Osteocyte (in vitro differentiated cells): Measurements from ENCODE around the gene TBC1D1. TPM values are rescaled to one million over a fixed set of nuclear protein-coding genes. Genes with fewer than 3 reads are reported as not detected.
A peak's percentile ranks its signal among the peaks of the same experiment; 100 is the strongest.

ENCODE experiments used
- DNase-seq: peaks from one replicate; pipeline ENCODE4 v3.0.0; 2021; ENCODE audit warnings: mixed read lengths; ENCODE audit not compliant: unreplicated experiment; ENCODE audit errors: extremely low spot score
- H3K27ac Mint-ChIP-seq: one replicate; pipeline ENCODE4 v1.8.0; 2021; ENCODE audit warnings: mild to moderate bottlenecking, mixed read lengths; ENCODE audit not compliant: unreplicated experiment
- H3K27me3 Mint-ChIP-seq: one replicate; pipeline ENCODE4 v1.8.0; 2021; ENCODE audit warnings: mixed read lengths; ENCODE audit not compliant: unreplicated experiment
- H3K36me3 Mint-ChIP-seq: one replicate; pipeline ENCODE4 v1.8.0; 2021; ENCODE audit warnings: mixed read lengths; ENCODE audit not compliant: unreplicated experiment
- H3K4me1 Mint-ChIP-seq: one replicate; pipeline ENCODE4 v1.8.0; 2021; ENCODE audit warnings: mixed read lengths; ENCODE audit not compliant: unreplicated experiment
- H3K4me3 Mint-ChIP-seq: one replicate; pipeline ENCODE4 v1.8.0; 2021; ENCODE audit warnings: mild to moderate bottlenecking, moderate library complexity, mixed read lengths; ENCODE audit not compliant: unreplicated experiment
- H3K9me3 Mint-ChIP-seq: one replicate; pipeline ENCODE4 v1.8.0; 2021; ENCODE audit warnings: mixed read lengths; ENCODE audit not compliant: unreplicated experiment
- CTCF ChIP-seq: fragments of 200-600 bp; sonication (generic); IDR thresholded peaks from 2 replicates; pipeline ENCODE4 v1.5.0; 2021; ENCODE audit warnings: antibody characterized with exemption, mild to moderate bottlenecking, moderate library complexity
- total RNA-seq: library from RNA; stranded (reverse); gene quantifications from 2 replicates; pipeline ENCODE4 v1.2.1, GENCODE V29; 2021

The TBC1D1 gene
- total RNA-seq, 1 donor from 2014 or later: 46.2 TPM

DNA sequence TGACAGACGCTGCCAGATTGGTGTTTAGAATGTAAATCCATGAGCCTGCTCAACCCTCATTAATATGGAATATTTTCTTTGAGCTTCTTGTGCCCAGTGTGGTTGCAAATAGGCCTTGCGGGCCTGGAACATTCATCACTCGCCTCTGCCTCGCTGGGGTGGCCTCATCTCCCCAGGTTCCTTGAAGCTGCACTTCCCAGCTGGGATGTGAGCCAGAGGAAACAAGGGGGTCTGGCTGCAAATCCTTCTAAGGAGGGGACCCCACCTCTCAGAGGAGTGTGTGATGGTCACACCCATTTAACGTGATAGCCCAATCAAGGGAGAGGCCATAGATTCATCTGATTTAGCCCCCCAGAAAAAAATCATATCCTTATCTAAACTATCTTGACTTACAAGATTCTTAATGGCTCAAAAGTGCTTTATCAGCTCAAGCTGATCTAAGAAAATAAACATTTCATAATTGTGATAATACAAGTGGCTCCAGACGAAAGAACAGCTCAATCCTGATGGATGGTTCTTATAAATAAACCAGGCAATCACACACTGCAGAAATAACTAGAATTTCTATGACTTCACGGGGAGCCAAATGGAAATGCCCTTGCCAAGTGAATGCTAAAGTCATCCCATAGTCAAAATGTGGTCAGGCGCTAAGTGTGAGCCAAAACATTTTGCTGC is 259.2 kb downstream of the TBC1D1 start:
- H3K27me3 Mint-ChIP-seq: no peaks in the 10 kb centered on the region
- H3K4me3 Mint-ChIP-seq: no peak overlapping the region
- TF ChIP-seq CTCF: no peak
- no peak for DNase-seq
- H3K27ac Mint-ChIP-seq: no peak overlapping the region
- H3K9me3 Mint-ChIP-seq: no peaks in the 10 kb centered on the region
- H3K36me3 Mint-ChIP-seq: no peaks in the 10 kb centered on the region
- H3K4me1 Mint-ChIP-seq: peaks cover 34% of the 10 kb centered on the region

GRCh38 chr4:38150766-38151165 is 259.9 kb downstream of the TBC1D1 start:
- TF ChIP-seq CTCF: no peak
- DNase-seq: no peak
- no peaks in the 10 kb centered on the region for H3K36me3 Mint-ChIP-seq
- H3K4me1 Mint-ChIP-seq: peaks cover 38% of the 10 kb centered on the region
- H3K27ac Mint-ChIP-seq: no peak overlapping the region
- H3K9me3 Mint-ChIP-seq: no peaks in the 10 kb centered on the region
- H3K4me3 Mint-ChIP-seq: no peak overlapping the region
- no peaks in the 10 kb centered on the region for H3K27me3 Mint-ChIP-seq

DNA sequence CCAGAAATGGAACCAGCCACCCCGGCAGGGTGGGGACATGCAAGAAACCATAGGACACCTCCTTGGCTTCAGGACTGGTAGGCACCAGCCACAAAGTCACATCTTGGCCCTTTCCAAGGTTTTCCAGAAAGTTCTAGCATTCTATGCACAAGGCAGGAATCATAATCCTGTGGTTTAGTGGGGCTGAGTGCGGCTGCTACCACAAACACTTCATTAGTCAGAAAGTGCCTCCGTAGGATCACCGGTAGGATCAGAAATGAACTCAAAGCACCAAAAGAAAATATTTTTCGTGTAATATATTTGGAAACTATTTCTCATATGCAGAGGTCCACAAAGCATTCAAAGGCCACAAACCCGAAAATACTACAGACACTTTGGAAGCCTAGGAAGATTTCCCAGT is 261.0 kb downstream of the TBC1D1 start:
- H3K27me3 Mint-ChIP-seq: no peaks in the 10 kb centered on the region
- H3K4me3 Mint-ChIP-seq: no peak overlapping the region
- peak overlapping the region; percentile 50 for H3K27ac Mint-ChIP-seq
- peaks cover 40% of the 10 kb centered on the region for H3K4me1 Mint-ChIP-seq
- DNase-seq: no peak
- no peaks in the 10 kb centered on the region for H3K36me3 Mint-ChIP-seq
- no peaks in the 10 kb centered on the region for H3K9me3 Mint-ChIP-seq
- TF ChIP-seq CTCF: no peak

DNA sequence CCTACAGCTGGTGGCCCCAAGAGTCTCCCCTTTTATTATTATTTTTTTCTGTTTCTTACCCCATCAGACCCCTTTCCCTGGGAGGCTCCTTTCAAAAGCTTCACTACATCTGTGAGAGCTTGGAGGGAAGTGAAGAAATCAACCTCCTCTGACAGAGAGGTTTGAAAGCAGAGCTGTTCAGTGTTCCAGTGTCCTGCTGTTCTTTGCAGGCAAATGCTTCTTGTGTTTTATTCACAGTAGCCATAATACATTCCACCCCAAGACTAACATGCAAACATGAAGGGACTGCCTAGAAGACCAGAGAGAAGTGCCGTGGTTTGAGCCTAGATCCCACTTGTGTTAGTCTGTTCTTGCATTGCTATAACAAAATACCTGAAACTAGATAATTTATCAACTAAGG is 261.4 kb downstream of the TBC1D1 start:
- no peaks in the 10 kb centered on the region for H3K9me3 Mint-ChIP-seq
- no peak for TF ChIP-seq CTCF
- no peaks in the 10 kb centered on the region for H3K36me3 Mint-ChIP-seq
- H3K27ac Mint-ChIP-seq: peak overlapping the region; percentile 50
- H3K4me1 Mint-ChIP-seq: peaks cover 41% of the 10 kb centered on the region
- no peaks in the 10 kb centered on the region for H3K27me3 Mint-ChIP-seq
- H3K4me3 Mint-ChIP-seq: no peak overlapping the region
- DNase-seq: no peak

DNA sequence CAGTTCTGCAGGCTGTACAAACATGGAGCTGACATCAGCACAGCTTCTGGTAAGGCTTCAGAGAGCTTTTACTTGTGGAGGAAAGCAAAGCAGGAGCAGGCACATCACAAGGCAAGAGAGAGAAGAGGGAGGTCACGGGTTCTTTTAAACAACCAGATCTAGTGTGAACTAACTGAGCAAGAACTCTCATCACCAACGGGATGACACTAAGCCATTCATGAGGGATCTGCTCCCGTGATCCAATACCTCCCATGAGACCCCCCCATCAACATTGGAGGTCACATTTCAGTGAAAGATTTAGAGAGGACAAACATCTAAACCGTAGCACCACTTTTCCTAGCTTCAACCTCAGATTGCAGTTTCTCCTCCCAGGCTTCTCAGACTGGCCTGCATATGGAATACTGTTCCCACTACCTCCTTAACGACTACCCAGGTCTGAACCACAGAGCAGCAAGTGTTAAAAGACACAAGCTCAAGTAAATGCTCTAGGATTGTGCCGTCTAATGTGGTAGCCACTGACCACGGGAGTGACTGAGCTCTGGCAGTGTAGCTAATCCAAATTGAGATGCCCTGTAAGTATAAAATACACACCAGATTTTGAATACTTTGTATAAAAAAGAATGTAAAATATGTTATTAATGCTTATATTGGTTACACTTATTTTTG is 262.0 kb downstream of the TBC1D1 start:
- Mint-ChIP-seq H3K4me1 (peaks cover 45% of the 10 kb centered on the region), H3K4me3 (no peak overlapping the region), H3K27me3 (no peaks in the 10 kb centered on the region), H3K36me3 (no peaks in the 10 kb centered on the region), H3K9me3 (no peaks in the 10 kb centered on the region), H3K27ac (no peak overlapping the region)
- DNase-seq: no peak
- TF ChIP-seq CTCF: no peak
